HG03095 (cell line): ENCODE measurements around the gene DDRGK1.

ENCODE experiments used
- ATAC-seq: cut with Tn5 transposase; IDR thresholded peaks from one replicate; pipeline ENCODE4 v1.9.1; 2021; ENCODE audit warnings: moderate library complexity; ENCODE audit not compliant: unreplicated experiment

Gene DDRGK1

DNA sequence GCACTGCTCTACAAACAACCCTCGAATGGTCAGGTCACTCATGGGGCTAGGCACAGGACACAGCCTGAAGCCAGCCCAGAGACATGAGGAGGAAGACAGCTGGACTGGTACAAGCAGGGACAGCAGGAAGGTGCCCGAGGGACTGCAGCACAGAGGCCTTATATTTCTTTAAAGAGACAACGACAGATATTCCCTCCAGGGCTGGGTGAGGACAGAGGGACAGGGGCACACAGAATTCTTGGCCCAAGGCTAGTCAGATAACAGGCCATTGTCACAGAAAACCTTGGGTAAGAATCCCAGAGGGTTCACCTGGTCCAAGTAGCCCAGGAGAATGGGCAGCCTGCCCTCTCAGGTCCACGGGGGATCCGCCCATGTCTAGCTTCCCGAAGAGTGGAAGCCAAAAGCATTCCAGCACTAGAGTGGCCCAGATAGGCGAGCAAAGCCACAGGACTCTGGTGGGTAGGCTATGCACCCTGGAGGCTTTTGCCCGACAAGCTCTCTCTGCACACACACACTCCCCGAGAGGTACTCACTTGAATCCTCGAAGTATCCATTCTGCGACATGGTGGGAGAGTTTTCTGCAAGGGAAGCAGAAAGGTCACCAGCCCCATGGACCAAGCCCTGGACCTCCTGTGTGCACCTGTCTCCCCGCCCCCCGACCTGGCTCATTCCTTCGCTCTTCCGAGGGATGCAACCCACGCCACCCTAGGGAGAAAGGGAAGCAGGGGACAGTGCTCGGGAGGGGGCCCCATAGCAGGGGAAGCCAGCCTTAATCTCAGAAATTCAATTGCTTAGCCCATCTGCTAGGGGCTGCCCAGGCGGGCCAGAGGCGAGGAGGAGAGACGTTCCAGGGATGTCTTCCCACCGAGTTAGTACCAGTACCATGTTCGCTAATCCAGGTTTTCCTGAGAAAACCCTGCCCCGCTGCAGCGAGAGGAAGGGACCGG is 32.8 kb upstream of the DDRGK1 start:
- no peak for ATAC-seq

- no peak for ATAC-seq
Measured at GRCh38 chr20:3235666-3236324, 31.3 kb upstream of the DDRGK1 start.

DNA sequence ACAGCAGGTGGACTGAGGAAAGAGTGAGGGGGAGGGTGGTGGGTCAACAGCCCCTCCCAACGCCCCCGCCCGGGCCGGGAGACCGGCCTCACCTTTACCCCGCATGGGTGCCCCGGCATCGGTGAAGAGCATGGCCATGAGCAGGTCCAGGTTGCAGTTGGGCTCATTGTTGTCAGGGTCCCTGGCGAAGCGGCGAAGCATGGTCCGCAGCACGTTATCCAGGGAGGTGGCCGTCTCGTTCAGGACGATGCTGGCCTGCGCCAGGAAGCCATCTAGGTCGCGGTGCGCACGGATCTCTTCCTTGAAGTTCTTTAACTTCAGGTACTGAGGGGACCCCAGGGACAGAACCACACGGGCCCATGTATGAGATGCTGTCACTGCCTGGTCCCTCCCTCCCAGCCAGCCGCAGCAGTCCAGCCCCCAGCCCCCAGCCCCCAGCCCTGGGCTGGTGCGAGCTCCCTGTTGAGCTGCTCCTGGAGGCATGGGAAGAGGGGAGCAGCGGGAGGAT is 29.6 kb upstream of the DDRGK1 start:
- ATAC-seq: no peak

GRCh38 chr20:3233131-3233990 is 28.9 kb upstream of the DDRGK1 start:
- ATAC-seq: no peak

DNA sequence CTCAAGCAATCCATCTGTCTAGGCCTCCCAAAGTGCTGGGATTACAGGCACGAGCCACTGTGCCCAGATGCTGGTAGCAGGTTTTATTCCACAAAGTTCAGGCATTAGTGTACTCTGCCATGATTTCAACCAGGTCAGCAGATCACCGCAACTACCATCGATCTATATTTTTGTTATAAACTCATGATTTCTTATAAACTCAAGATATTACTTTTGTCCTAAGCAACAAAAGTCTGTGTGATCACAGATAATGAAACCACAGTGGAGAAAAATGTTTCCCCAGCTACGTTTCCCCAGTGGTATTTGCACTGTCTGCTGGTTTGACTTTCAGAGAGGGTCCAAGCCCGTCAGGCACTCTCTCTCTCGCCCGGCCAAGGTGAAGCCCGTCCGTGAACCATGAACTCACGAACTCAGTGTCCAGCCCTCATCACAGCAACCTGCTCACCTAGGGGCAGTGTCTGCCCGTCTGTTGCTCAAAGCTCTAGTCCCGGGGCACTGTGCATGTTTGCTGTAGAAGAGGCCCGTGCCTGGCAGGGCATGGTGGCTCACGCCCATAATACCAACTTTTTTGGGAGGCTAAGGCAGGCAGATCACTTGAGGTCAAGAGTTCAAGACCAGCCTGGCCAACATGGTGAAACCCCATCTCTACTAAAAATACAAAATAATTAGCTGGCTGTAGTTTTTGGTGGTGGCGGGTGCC is 27.6 kb upstream of the DDRGK1 start:
- no peak for ATAC-seq

GRCh38 chr20:3231116-3231515 is 26.6 kb upstream of the DDRGK1 start:
- no peak for ATAC-seq

GRCh38 chr20:3229798-3230197 is 25.3 kb upstream of the DDRGK1 start:
- ATAC-seq: no peak

DNA sequence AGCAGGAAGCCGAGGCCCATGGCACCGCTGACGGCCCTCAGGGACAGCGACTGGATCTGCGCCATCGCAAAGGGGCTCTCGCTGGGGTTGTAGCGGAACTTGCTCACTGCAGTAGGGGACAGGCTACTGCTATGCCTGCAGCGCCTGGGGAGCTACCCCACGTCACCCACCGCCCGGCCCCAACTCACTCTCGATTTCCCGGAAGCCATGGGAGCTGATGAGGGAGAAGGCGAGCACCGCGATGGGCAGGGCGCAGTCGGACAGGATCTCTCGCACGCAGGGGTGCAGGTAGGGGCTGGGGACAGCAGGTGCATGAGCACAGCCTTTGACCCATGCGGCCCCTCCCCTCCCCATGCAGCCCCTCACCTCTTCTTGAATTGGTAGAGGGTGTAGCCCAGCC is 24.7 kb upstream of the DDRGK1 start:
- ATAC-seq: no peak

DNA sequence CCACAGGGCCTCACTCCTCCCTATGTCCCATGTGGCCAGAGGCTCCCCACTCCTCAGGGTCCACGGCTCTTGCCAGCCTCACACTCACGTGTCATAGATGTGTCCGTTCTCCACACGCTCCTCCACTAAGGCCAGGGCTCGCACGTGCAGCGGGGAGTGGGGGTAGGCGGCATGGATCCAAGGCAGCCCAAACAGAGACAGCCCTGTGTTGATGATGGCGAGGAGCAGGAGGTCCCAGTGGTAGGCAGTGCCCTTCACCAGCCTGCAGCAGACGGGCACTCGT is 24.2 kb upstream of the DDRGK1 start:
- ATAC-seq: no peak

DNA sequence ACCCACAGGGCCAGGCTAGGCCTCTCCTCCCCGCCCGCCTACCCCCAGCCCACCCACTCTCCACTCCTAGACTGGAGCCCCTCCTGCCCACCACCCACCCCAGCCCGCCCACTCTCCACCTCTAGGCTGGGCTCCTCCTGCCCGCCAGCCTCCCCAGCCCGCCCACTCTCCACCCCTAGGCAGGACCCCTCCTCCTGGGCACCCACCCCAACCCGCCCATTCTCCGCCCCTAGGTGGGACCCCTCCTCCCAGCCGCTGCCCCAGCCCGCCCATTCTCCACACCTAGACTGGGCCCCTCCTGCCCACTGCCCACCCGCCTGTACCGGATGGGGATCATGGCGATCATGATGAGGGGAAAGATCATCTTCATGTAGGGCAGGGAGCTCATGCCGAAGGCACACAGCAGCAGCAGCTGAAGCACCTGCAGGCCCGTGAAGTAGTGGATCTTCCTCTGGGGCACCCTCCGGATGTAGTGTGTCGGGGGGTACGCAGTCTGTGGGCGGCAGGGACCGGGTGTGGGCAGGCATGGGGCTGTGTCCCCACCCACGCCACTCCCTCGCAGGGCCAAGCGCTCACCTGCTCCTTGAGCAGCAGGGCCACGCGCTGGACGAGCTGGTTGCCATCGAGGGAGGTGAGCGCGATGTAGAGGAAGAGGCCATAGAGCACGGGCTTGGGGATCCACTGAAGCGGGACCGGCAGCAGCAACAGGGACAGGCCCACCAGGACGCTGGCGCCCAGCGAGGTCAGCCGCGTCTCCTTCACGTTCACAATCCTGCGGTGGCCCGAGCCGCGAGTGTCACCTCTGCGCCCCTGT is 23.7 kb upstream of the DDRGK1 start:
- no peak for ATAC-seq

- no peak for ATAC-seq
Measured at GRCh38 chr20:3227506-3227905, 23.0 kb upstream of the DDRGK1 start.

DNA sequence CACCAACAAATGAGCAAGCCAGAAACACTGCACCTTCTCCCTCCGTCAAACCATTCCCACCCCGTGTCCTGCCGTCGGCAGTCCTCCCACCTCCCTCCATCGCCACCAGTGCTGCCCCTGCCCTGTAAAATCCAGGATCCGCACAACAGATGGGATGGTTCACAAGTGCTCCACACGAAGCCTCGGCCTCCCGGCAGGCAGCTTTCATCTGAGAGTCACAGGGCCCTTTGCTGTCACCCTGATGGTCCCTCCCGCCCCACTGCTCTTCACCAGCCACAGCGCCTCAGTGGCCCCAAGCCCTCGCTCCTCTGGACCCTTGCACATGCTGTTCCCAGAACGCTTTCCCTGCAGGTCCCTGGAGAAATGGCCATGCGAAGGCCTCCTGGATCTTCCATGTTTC is 22.4 kb upstream of the DDRGK1 start:
- no peak for ATAC-seq

DNA sequence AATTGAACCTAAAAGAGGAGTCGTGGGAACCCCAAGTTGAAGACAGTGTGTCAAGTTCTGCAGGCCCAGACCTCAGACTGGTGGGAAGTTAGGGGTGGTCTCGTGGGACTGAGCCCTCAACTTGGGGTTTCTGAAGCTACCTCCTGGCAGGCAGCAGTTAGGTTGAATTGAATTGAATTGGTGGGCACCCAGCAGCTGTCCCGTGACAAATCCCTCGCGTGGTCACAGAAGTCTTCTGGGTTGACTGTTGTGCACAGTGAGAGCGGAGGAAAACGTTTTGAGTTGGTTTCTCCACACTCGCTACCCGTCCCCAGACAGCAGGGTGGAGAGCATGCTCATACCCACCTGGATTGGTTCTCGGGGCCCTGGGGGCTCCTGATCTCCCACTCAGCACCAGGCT is 21.6 kb upstream of the DDRGK1 start:
- no peak for ATAC-seq

GRCh38 chr20:3224681-3225421 is 20.4 kb upstream of the DDRGK1 start:
- no peak for ATAC-seq

DNA sequence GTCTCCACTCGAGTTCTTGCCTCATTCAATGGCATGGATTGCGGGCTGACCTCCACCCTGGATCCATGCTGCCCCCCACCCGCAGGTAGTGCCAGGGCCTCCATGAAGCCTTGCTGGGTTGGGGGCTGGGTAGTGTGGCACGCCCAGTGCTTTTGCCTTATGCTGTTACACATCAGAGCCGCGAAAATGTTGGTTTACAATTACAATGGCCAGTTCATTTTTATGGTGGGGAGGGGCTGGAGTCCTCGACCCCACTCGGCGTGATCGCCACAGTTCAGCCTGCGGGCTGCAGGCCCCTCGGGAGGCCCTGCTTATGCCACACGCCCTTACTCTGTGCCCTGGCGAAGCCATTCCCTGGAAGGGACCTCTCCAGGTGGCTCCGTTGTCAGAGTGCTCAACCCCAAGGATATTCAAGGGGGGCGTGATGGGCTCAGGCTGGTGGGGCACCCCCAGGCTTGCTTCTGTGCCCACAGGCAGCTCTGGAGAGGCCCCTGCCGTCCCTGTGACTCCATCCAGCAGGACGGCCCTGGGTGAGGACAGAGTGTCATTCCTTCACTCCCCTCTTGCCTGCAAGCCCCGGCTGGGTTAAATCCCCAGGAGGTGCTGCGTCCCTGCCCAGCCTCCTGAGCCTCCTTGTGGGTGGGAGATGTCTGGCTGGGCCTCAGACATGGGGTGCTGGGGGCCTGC is 19.7 kb upstream of the DDRGK1 start:
- ATAC-seq: no peak

- ATAC-seq: no peak
Measured at GRCh38 chr20:3223651-3223993, 19.1 kb upstream of the DDRGK1 start.

DNA sequence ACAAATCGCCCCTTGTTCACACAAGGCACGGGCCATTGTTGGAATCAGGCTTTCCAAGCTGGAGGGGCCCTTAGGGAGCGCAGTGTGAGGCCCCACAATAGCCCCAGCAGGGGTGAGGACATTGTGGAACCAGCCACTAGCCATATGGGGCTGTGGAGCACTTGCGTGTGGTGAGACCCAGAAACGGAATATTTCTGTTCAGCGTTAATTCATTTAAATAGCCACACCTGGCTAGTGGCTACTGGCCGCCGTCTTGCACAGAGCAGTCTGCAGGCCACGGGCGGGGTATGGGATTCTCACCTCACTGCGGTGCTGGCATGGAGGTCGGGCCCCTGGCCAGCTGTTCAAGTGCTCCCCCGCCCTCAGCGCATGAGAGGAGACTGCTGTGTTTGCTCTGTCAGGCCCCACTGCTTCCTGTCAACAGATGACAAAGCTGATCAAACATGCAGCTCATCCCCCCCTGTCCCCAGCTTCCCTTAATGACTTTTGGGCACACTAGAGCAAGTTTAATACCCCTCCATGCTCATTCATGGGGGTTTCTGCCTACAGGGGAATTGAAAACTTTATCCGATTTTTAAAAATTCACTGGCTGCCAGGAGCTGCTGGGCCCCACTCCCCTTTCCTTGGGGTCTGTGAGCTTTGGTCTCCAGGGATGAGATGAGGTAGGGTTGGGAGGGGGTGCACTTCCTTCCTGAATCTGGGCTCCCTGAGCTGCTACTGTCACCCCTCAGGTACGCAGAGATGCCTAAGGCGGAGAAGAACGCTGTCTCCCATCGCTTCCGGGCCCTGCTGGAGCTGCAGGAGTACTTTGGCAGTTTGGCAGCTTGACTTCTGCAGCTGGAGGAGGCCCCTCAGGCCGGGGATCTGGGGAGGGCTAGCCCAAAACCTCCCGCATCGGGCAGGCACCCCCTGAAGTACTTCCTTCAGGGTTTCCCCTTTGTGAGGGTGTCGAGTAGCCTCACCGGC is 18.4 kb upstream of the DDRGK1 start:
- no peak for ATAC-seq
